Gastrocnemius medialis (tissue), 4 donors: ENCODE results near the gene HEATR3.

ENCODE experiments used
- CTCF ChIP-seq, 5 experiments: fragments of 450-650 bp in 3 of 5; fragments of 200-600 bp in 2 of 5; sonication (generic) in 2 of 5; IDR thresholded peaks in 4 of 5; conservative IDR thresholded peaks in 1 of 5; 1 replicate in 4 of 5; 2 replicates in 1 of 5; pipeline ENCODE4 v1.5.1; 2016 to 2019; ENCODE audit warnings: antibody characterized with exemption in 5 of 5, mild to moderate bottlenecking in 3 of 5, moderate library complexity in 3 of 5
- POLR2A ChIP-seq, 2 donors: fragments of 450-650 bp; IDR thresholded peaks; one replicate each; pipeline ENCODE4 v1.6.1; 2017; ENCODE audit warnings: antibody characterized with exemption in 2 of 2, mild to moderate bottlenecking in 2 of 2, moderate library complexity in 2 of 2

GRCh38 chr16:50068550-50068949, 2.8 kb downstream of the HEATR3 start:
- no peak for TF ChIP-seq CTCF (IDR thresholded peaks at IDR 0.05 in 4 of 5, conservative IDR thresholded peaks at IDR 0.05 in 1 of 5)
- TF ChIP-seq POLR2A (IDR thresholded peaks at IDR 0.05), result no peak
